CD4-positive, alpha-beta memory T cell (primary cell): ENCODE data around the gene PLA2G12B. TPM values are rescaled to one million over a fixed set of nuclear protein-coding genes. Genes with fewer than 3 reads are reported as not detected.
"Not testable (repeated sequence)": the region's sequence is repeated elsewhere in the genome, so short reads cannot be mapped to it uniquely, and the experiment has no call there.

Experiments
- CTCF ChIA-PET: fragments of 350-600 bp; sonication (Branson Sonifier 250); formaldehyde crosslinking; loops from one replicate; lab custom pipeline; 2021; ENCODE audit warnings: inconsistent platforms; ENCODE audit not compliant: partially characterized antibody; lab: Charles Lee
- POLR2A ChIA-PET: fragments of 350-600 bp; sonication (Branson Sonifier 250); formaldehyde crosslinking; loops from one replicate; lab custom pipeline; 2021; ENCODE audit not compliant: partially characterized antibody; lab: Charles Lee
- DNase-seq, 5 donors: peaks; one replicate each; pipeline versions ENCODE4 v3.0.0 to v3.0.0-alpha.2; 2020 to 2022; ENCODE audit warnings: mixed read lengths in 1 of 5
- H3K27ac ChIP-seq: one replicate; pipeline ENCODE4 v1.7.0; 2013; ENCODE audit warnings: low read depth, low read length
- H3K27me3 ChIP-seq: 2 replicates; pipeline ENCODE4 v1.7.0; 2013; ENCODE audit warnings: mild to moderate bottlenecking, low read length, moderate library complexity; ENCODE audit not compliant: insufficient read depth
- H3K36me3 ChIP-seq: 2 replicates; pipeline ENCODE4 v1.7.0; 2013; ENCODE audit warnings: mild to moderate bottlenecking, low read length, moderate library complexity; ENCODE audit not compliant: insufficient read depth
- H3K4me1 ChIP-seq: 2 replicates; pipeline ENCODE4 v1.7.0; 2013; ENCODE audit warnings: mild to moderate bottlenecking, low read length, moderate library complexity; ENCODE audit not compliant: insufficient read depth
- H3K4me3 ChIP-seq, 2 donors: one replicate each; pipeline ENCODE4 v1.7.0; 2013; ENCODE audit warnings: low read length in 2 of 2, mild to moderate bottlenecking in 1 of 2
- H3K9me3 ChIP-seq, 2 donors: one replicate each; pipeline ENCODE4 v1.7.0; 2013; ENCODE audit warnings: low read length in 2 of 2, control low read depth in 1 of 2; ENCODE audit not compliant: control insufficient read depth in 1 of 2
- H3K27ac Mint-ChIP-seq, 7 donors: one replicate each; pipeline ENCODE4 v1.8.0; 2020 to 2021; ENCODE audit warnings: mixed read lengths in 7 of 7, mild to moderate bottlenecking in 6 of 7, inconsistent platforms in 3 of 7, moderate library complexity in 3 of 7
- H3K27me3 Mint-ChIP-seq, 2 donors: one replicate each; pipeline ENCODE4 v1.8.0; 2020 to 2021; ENCODE audit warnings: mixed read lengths in 2 of 2
- H3K36me3 Mint-ChIP-seq, 2 donors: one replicate each; pipeline ENCODE4 v1.8.0; 2020 to 2021; ENCODE audit warnings: mixed read lengths in 2 of 2, inconsistent platforms in 1 of 2, mild to moderate bottlenecking in 1 of 2
- H3K4me1 Mint-ChIP-seq, 4 donors: one replicate each; pipeline ENCODE4 v1.8.0; 2020 to 2021; ENCODE audit warnings: mixed read lengths in 4 of 4, mild to moderate bottlenecking in 1 of 4
- H3K4me3 Mint-ChIP-seq, 8 donors: one replicate each; pipeline ENCODE4 v1.8.0; 2020 to 2021; ENCODE audit warnings: mixed read lengths in 8 of 8, mild to moderate bottlenecking in 7 of 8, moderate library complexity in 6 of 8, inconsistent platforms in 3 of 8
- H3K9me3 Mint-ChIP-seq, 8 donors: one replicate each; pipeline ENCODE4 v1.8.0; 2020 to 2021; ENCODE audit warnings: mixed read lengths in 8 of 8, mild to moderate bottlenecking in 5 of 8, inconsistent platforms in 3 of 8, moderate library complexity in 1 of 8
- intact Hi-C: fragments of 100-400 bp; cut with micrococcal nuclease; formaldehyde crosslinking; loops from one replicate; pipeline ENCODE4 v1.15.1; 2023
- polyA plus RNA-seq, 2 donors: library from polyadenylated mRNA; unstranded; fragments of 300-500 nt; fragmentation: Illumina TruSeq; gene quantifications; one replicate each; pipeline ENCODE4 v1.2.3, GENCODE V29; 2021
- total RNA-seq, 2 experiments: library from RNA; stranded (reverse); gene quantifications; one replicate each; pipeline ENCODE4 v1.2.3, GENCODE V29; 2021

The PLA2G12B gene
- total and polyA plus RNA-seq, 4 experiments from 2014 or later, result not detected

DNA sequence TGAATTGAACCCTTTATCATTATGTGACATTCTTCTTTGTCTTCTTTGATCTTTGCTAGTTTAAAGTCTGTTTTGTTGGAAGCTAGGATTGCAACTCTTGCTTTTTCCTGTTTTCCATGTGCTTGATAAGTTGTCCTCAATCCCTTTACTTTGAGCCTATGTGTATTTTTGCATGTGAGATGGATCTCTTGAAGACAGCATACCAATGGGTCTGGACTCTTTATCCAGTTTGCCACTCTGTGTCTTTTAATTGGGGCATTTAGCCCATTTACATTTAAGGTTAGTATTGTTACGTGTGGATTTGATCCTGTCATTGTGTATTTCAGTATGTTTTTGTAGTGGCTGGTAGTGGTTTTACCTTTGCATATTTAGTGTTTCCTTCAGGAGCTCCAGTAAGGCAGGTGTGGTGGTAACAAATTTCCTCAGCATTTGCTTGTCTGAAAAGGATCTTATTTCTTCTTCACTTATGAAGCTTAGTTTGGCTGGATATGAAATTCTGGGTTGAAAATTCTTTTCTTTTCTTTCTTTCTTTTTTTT is 33.4 kb downstream of the PLA2G12B start:
- H3K27ac ChIP-seq, H3K4me1 Mint-ChIP-seq, DNase-seq, H3K27ac Mint-ChIP-seq, CTCF ChIA-PET, H3K9me3 ChIP-seq, H3K4me1 ChIP-seq, POLR2A ChIA-PET, H3K36me3 Mint-ChIP-seq, H3K4me3 Mint-ChIP-seq, H3K36me3 ChIP-seq, H3K27me3 ChIP-seq, H3K4me3 ChIP-seq, intact Hi-C loops: not testable (repeated sequence)
- peaks cover 12 to 24% of the 10 kb centered on the region in 2 donors for H3K27me3 Mint-ChIP-seq
- H3K9me3 Mint-ChIP-seq, result peaks cover 3 to 26% (median 19%) of the 10 kb centered on the region in 8 donors

DNA sequence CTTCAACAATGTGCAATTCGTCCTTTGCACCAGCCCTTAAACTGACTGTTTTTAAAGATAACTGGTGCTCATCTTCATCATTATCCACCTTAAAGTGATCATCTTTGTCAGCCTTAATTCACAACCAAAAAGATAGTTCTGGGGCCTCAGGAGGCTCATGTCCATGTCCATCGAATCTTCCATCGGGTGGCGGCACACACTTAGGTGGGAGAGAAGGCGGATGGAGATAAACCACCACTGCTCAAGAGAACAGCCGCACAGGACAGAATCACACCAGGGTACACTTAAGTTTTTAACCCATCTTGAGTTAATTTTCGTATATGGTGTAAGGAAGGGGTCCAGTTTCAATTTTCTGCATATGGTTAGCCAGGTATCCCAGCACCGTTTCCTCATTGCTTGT is 36.3 kb downstream of the PLA2G12B start:
- no peak overlapping the region for H3K27ac Mint-ChIP-seq
- ChIA-PET POLR2A (no interaction called here), CTCF (no interaction called here)
- peaks cover 8 to 20% of the 10 kb centered on the region in 2 donors for H3K27me3 Mint-ChIP-seq
- no peak for DNase-seq
- peaks cover 3 to 25% (median 19%) of the 10 kb centered on the region in 8 donors for H3K9me3 Mint-ChIP-seq
- Histone ChIP-seq H3K4me3 (no peak overlapping the region), H3K27me3 (no peaks in the 10 kb centered on the region), H3K4me1 (no peaks in the 10 kb centered on the region), H3K36me3 (no peaks in the 10 kb centered on the region), H3K27ac (no peak overlapping the region), H3K9me3 (no peaks in the 10 kb centered on the region)
- intact Hi-C loops, result no loop called here
- H3K36me3 Mint-ChIP-seq, result peaks cover 6 to 8% of the 10 kb centered on the region in 2 donors
- H3K4me3 Mint-ChIP-seq, result no peak overlapping the region
- no peaks in the 10 kb centered on the region for H3K4me1 Mint-ChIP-seq

DNA sequence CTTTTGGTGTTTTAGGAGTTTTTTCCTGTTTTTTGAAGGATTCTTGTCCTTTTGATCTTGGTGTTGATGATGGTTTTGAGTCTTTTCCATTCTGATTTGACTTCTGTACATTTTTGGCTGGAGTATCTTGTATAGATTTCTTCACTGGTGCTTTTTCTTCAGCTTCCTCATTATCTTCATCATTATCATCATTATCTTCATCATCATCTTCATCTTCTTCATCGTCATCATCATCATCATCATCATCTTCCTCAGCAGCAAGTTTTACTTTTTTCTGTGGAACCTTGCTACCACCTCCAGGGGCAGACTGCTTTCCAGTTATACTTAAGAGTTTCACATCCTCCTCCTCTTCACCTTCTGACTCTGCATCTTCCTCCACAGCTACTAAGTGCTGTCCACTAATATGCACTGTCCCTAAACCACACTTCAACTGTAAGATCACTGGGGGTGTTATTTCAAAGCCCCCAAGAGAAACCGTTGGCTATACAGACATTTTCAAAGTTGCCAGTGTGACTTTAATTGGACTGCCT is 36.7 kb downstream of the PLA2G12B start:
- H3K27ac ChIP-seq, DNase-seq, H3K9me3 ChIP-seq, intact Hi-C loops, H3K36me3 Mint-ChIP-seq, H3K27me3 ChIP-seq, POLR2A ChIA-PET, H3K36me3 ChIP-seq, H3K4me3 ChIP-seq, H3K4me3 Mint-ChIP-seq, CTCF ChIA-PET, H3K4me1 ChIP-seq, H3K4me1 Mint-ChIP-seq: not testable (repeated sequence)
- Mint-ChIP-seq H3K27ac (peak overlapping the region in 1 of 7 donors; percentile 17), H3K27me3 (peaks cover 8 to 20% of the 10 kb centered on the region in 2 donors), H3K9me3 (peaks cover 3 to 25% (median 19%) of the 10 kb centered on the region in 8 donors)

DNA sequence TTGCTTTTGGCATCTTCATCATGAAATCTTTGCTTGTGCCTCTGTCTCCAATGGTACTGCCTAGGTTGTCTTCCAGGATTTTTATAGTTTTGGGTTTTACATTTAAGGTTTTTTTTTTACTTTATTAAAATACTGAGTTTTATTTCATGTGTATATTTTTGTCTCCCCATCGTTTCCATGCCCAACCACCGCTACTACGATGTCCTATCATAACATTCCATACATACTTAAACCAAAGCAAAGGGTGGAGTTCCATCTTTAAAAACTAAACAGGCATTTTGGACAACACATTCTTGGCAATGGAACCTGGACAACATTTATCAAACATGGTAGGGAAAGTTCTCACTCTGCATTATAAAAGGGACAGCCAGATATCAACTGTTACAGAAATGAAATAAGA is 37.4 kb downstream of the PLA2G12B start:
- H3K4me1 ChIP-seq, intact Hi-C loops, DNase-seq, H3K36me3 ChIP-seq, H3K9me3 ChIP-seq, H3K36me3 Mint-ChIP-seq, CTCF ChIA-PET, H3K27ac ChIP-seq, H3K4me3 Mint-ChIP-seq, H3K27ac Mint-ChIP-seq, H3K4me1 Mint-ChIP-seq, POLR2A ChIA-PET, H3K27me3 ChIP-seq, H3K4me3 ChIP-seq: not testable (repeated sequence)
- Mint-ChIP-seq H3K27me3 (peaks cover 8 to 15% of the 10 kb centered on the region in 2 donors), H3K9me3 (peaks cover 2 to 19% (median 15%) of the 10 kb centered on the region in 8 donors)

DNA sequence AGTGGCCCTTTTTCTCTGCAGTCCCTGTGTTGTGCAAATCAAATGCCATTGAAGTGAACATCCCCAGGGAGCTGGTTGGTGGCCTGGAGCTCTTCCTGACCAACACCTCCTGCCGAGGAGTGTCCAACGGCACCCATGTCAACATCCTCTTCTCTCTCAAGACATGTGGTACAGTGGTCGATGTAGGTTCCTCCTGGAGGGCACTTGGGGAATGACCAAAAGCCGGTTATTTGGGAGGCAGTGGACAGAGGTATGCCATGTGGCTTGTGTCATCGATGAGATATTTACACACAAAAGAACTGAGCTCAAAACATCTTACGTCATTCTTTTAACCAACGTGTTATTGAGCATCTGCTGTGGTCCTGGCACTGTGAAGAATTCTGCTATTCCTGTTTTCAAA is 41.3 kb downstream of the PLA2G12B start:
- no peak overlapping the region for H3K27ac Mint-ChIP-seq
- Histone ChIP-seq H3K27me3 (no peaks in the 10 kb centered on the region), H3K27ac (no peak overlapping the region), H3K4me3 (no peak overlapping the region), H3K9me3 (no peaks in the 10 kb centered on the region), H3K4me1 (no peaks in the 10 kb centered on the region), H3K36me3 (no peaks in the 10 kb centered on the region)
- intact Hi-C loops, result no loop called here
- peaks cover 0 to 2% of the 10 kb centered on the region in 2 donors for H3K27me3 Mint-ChIP-seq
- H3K4me1 Mint-ChIP-seq, result no peaks in the 10 kb centered on the region
- ChIA-PET CTCF (interaction anchor here (1.5 kb wide), 1 partner anchor 15 kb away, joined by 4 read pairs; no protein-coding TSS in a partner anchor), POLR2A (no interaction called here)
- DNase-seq, result no peak
- no peaks in the 10 kb centered on the region for H3K9me3 Mint-ChIP-seq
- H3K4me3 Mint-ChIP-seq, result no peak overlapping the region
- no peaks in the 10 kb centered on the region for H3K36me3 Mint-ChIP-seq

DNA sequence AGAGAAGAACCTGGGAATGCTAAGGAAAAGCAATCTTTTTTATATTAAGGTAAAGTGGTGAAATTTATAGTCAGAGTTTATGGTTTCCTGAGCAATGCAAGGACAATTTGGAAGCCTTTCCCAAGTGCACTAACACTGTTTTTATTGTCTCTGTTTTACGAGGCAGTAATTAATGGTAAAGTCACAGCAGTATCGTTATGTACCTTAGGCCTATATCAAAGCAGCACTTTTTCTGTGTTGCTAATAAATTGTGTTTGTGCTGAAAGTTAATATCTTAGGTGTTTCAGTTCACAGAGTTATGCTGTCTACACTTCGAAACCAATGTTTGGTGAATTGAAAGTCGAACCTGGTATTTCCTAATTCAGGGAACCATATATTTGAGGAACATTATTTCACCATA is 41.9 kb downstream of the PLA2G12B start:
- CTCF ChIA-PET, result interaction anchor here (1.5 kb wide), 1 partner anchor 15 kb away, joined by 4 read pairs; no protein-coding TSS in a partner anchor
- Mint-ChIP-seq H3K4me1 (no peaks in the 10 kb centered on the region), H3K4me3 (no peak overlapping the region), H3K27ac (no peak overlapping the region), H3K9me3 (no peaks in the 10 kb centered on the region), H3K36me3 (no peaks in the 10 kb centered on the region), H3K27me3 (peaks cover 0 to 2% of the 10 kb centered on the region in 2 donors)
- H3K4me1 ChIP-seq, result no peaks in the 10 kb centered on the region
- H3K36me3 ChIP-seq, result no peaks in the 10 kb centered on the region
- POLR2A ChIA-PET, result no interaction called here
- intact Hi-C loops, result no loop called here
- DNase-seq, result no peak
- no peak overlapping the region for H3K4me3 ChIP-seq
- no peaks in the 10 kb centered on the region for H3K27me3 ChIP-seq
- H3K9me3 ChIP-seq, result no peaks in the 10 kb centered on the region
- no peak overlapping the region for H3K27ac ChIP-seq

DNA sequence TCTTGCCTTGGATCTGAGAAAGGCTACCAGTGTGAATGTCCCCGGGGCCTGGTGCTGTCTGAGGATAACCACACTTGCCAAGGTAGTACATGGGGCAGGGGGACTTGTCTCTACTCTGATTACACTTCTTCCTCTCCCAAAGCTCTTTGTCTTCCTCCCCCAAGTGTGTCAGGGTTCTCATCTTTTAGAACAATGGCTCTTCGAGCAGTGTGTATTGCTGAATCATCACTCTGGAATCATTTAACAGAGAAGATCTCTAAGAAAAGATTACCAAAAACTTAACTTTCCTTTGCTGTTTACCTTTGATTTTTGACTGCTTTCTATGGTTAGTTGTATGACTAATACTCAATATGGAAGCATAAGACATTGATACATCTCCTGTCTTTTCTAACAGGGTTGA is 42.8 kb downstream of the PLA2G12B start:
- H3K27ac ChIP-seq, result no peak overlapping the region
- DNase-seq, result no peak
- Mint-ChIP-seq H3K27me3 (peaks cover 0 to 2% of the 10 kb centered on the region in 2 donors), H3K4me1 (no peaks in the 10 kb centered on the region), H3K9me3 (no peaks in the 10 kb centered on the region), H3K27ac (no peak overlapping the region), H3K36me3 (no peaks in the 10 kb centered on the region), H3K4me3 (no peak overlapping the region)
- H3K4me3 ChIP-seq, result no peak overlapping the region
- intact Hi-C loops, result no loop called here
- ChIA-PET CTCF (no interaction called here), POLR2A (no interaction called here)
- H3K9me3 ChIP-seq, result no peaks in the 10 kb centered on the region
- no peaks in the 10 kb centered on the region for H3K4me1 ChIP-seq
- no peaks in the 10 kb centered on the region for H3K27me3 ChIP-seq
- no peaks in the 10 kb centered on the region for H3K36me3 ChIP-seq
